ENCODE results near the gene PLPP4.

- TF ChIP-seq ZFX (IDR thresholded peaks at IDR 0.05; ENCODE audit: borderline replicate concordance) (no peak), CTCF (IDR thresholded peaks at IDR 0.05) (no peak)
Measured at GRCh38 chr10:120428754-120429153, 28.3 kb upstream of the PLPP4 start.
